GM19239 (cell line): ENCODE measurements around the gene PPIP5K2.
"Not testable (repeated sequence)": the region's sequence is repeated elsewhere in the genome, so short reads cannot be mapped to it uniquely, and the experiment has no call there.

ENCODE experiments used
- DNase-seq: peaks from one replicate; pipeline ENCODE4 v3.0.0; 2011; ENCODE audit warnings: low spot score; ENCODE audit not compliant: insufficient read length
- FAIRE-seq: peaks from 2 replicates; lab custom pipeline; 2011; peaks lifted over from hg19 to GRCh38; lab: Jason Lieb, UNC

Gene PPIP5K2

DNA sequence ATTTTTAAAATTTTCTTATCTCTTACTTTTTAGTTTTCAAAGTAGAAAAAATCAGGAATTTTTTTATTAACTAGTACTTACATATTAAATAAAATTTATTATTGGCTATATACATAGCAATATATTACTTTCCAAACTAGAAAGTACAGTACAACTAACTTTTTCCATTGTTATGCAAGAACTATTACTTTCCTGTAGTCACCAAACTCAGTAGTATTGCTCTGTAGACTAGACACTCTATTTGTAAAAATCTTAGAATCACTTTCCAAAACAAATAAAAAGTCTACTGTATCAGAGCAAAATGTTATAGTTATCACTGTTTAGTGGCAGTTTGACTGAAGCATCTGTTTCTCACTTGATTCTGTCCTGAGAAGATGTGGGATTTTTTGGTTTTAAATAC, 83.1 kb downstream of the PPIP5K2 start:
- FAIRE-seq = no peak
- DNase-seq = no peak

DNA sequence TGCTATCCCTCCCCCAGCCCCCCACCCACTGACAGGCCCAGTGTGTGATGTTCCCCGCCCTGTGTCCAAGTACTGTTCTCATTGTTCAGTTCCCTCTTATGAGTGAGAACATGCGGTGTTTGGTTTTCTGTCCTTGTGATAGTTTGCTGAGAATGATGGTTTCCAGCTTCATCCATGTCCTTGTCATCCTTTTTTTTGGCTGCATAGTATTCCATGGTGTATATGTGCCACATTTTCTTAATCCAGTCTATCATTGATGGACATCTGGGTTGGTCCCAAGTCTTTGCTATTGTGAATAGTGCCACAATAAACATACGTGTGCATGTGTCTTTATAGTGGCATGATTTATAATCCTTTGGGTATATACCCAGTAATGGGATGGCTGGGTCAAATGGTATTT, 84.9 kb downstream of the PPIP5K2 start:
- DNase-seq, FAIRE-seq: not testable (repeated sequence)

DNA sequence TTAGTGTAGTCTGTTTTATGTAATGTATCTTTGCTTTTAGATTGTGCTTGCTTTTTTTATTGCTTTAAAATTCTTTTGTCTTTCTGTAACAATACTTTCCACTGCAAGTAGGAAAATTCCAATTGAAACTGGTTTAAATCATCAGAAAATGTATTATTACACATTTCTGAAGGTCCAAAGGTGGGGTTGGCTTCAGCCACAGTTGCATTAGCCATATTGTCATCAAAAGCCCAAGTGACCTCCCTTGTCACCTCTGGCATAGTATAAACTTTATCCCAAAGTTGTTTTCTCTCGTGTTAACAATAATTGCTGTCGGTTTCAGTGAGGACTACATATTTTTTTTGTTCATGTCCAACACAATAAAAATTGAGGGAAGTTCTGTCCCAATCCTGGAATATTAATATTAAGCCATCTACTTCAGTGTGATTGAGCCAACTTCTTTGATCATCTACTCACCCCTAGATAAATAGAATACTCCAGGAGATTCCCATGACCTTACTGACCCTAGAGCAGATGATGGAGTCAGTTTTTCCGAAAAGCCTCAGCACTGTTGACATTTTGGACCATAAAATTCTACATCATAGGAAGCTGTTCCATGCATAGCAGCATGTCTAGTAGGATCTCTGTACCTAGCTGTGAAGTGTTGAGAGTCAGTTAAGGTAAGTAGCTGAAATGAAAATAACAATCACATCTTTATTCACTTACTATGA, 86.0 kb downstream of the PPIP5K2 start:
- no peak for FAIRE-seq
- no peak for DNase-seq

DNA sequence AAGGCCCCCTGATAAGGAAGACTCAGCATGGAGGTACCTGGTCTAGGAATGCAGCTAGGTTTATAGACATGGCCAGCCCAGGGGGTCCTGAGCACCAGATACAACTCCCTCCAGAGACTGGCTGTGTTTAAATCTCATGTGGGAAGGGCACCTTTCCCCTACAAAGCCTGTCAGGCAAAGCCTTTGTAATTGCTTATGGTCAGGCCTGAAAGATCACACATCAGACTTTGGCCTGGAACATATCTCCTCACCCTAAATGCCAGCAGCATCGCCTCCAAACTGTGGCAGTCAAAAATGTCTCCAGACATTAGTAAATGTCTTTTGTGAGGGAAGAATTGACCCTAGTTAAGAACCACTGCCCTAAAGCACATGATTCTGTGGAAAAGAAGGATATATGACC, 86.9 kb downstream of the PPIP5K2 start:
- FAIRE-seq (no peak), DNase-seq (no peak)

DNA sequence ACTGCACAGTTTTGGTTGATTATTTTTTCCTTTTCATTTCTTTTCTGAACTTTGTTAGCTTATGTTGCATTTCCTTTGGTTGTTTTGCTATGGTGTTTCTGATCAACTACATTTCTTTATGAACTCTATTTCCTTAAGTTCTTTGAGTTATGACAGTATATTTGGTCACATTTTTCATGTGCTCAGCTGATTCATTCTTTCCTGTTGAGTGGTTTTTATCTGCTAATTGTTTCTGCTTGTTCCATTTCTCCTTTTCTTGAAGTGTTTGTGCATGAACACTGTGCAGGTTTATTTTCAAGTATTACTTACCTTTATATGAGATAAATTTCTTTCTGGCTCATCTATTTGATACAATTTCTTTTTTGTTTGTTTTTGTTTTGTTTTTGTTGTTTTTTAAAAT, 87.6 kb downstream of the PPIP5K2 start:
- FAIRE-seq = peak; percentile 71
- DNase-seq = no peak

DNA sequence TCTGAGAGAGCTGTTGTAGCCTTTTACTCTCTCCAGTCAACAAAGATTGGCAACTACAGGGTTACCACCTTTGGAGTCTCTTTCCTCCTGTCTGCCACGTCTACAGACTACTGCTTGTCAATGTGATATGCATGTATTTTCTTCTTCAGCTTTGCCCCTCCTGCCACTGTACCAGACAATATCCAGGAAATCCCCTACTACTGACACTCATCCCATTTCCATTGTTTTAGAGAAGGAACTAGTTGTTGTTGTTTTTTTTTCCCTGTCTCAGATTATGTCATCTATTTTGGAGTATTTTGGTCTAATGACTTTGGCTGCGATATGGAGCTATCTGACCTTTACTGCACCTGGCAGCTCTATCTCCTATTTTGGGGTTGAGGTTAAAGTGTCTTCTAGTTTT, 88.4 kb downstream of the PPIP5K2 start:
- FAIRE-seq (no peak), DNase-seq (no peak)

DNA sequence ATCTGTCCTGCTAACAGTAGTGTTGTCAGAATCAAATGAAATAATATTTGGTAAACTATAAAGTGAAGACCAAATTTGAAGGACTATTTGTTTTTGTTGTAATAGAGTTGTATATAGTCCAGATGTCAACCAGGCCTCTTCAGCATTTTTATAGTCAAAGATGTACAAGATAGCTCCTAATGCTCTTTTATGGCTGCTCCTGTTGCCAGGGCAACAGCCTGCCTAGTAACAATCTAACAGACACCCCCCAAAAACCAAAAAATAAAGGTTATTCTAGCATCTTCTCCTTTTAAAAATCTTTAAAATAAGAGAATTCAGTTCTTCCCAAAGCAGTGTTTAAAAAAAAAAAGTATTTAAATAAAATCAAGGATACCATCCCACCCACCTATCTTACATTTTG, 89.0 kb downstream of the PPIP5K2 start:
- FAIRE-seq (no peak), DNase-seq (no peak)

DNA sequence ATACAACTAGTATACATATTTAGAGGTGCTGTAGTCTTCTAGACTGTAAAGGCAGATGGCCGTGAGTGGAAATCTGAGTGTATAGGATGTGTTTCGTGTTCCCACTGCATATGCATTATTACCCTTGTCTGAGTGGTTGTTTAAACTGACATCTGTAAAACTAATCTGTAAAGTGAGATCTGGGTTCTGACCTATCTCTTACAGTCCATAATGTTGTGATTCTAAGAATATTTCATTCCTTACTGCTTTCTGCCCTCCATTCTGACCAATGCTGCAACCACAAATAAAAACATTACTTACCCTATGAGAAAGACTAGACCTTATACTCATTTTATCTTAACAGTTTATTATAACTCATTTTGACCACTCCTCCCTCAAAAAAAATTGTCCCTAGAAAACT, 90.9 kb downstream of the PPIP5K2 start:
- FAIRE-seq (no peak), DNase-seq (no peak)

DNA sequence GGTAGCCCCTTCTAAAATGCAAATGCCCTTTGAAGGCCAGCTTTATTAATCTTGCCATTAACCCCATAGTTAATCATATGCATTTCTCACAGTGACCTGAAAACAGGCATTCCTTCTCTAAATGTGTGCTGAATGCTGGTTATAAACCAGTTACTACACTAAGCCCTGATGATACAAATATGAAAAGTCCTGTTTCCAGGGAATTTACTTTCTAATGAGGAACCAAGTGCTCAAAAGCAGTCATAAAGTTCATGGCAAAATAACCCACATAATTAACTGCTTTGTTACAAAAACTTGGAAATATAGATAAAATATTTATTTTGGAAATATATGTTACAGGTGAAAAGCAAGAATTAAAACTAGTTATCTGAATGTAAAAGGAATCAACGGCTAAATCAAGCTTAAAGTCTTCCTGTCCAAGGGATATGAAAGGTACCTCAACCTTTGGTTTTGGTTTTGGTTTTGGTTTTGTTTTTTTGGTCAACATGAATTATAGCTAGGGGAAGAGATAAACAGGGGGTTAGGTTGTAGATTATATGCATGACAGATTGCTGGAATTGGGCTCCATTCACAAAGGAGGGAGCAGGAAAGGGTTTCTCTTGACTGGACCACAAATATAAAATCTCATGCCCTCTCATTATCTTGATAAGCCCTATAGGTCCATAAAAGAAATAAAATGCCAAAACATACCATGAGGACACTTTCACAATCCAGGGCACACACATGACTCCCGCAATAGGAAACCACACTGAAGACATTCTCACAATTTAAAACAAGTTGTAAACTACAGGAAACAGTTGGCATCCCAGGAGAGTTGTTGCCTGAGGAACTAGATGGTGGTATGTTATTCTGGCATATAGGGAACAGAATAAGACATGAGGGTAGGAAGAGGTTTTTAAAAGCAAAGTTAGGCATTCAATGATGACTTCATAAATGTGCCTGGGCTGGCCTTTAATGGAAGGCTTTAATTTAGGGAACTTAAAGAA, 91.8 kb downstream of the PPIP5K2 start:
- peak; percentile 80 for FAIRE-seq

DNA sequence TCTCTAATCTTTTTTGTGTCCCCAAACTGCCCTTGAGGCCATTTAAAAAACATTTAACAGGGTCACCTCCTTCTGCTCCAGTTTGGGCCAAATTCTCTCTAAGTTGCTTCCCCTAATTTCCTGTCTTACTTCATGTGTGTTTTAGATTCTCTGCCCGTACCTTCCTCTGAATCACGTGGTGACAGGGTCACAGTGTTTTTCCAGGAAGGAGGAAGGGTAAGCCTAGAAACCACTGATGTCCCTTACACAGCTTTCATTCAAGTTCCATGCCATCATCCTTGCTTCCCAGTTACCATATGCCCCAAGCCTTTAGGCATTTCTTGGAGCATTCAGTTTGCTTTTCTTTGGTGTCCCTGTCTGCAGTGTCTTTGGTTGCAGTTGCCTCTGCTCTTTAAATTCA, 96.0 kb downstream of the PPIP5K2 start:
- no peak for FAIRE-seq
- DNase-seq = no peak

More for the DNA sequence above, 91.8 kb downstream of the PPIP5K2 start:
- DNase-seq = no peak

DNA sequence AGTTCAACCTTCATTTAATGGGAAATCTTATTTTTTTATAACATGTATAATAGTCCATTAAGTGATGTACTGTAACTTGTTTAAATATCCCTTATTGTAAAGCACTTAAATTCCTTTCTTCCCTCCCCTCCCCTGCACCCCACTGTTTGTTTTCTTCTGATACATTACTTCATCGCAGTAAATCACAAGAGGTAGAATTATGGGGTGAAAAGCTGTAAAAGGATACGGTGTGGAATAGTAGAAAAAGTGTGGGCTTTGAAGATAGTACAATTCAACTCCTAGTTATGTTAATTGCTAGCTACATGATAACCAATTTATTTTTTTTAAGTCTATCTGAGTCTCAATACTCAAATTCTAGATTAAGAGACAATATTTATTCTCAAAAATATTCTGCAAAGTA, 96.6 kb downstream of the PPIP5K2 start:
- no peak for DNase-seq
- no peak for FAIRE-seq

DNA sequence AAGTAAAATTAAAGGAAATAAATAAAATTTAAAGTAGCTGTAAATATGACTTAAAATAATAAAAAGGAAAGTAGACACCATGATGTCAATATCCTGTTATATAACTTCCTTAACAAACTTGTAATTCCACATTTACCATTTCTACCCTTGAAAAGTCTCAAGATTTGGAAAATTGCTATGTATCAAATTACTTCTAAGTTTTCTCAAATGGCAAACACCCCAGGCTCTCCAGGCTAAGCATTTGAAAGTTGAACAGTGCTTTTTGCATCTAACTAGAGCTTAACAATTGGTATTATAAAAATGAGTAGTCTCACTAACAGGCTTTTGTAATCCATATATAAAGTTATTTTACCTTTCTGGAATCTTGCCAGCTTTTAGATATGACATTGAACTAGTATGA, 97.0 kb downstream of the PPIP5K2 start:
- FAIRE-seq = no peak
- no peak for DNase-seq

DNA sequence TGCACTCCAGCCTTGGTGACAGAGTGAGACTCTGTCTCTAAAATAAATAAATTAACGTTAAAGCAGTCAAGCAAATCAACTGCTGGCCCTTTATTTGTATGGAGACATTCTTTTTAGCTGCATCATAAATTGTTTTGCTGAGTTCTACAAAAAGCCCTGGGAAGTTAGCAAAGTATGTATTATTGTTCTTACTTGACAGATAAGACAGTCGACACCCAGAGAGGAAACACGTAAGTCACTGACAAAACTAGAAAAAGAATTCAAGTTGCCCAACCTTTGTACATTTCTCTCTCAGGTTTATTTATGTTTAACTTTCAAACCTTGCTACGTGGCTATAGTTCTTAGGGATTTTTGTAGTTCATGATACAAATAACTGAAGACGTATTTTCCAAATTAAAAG, 98.1 kb downstream of the PPIP5K2 start:
- DNase-seq (no peak), FAIRE-seq (no peak)

DNA sequence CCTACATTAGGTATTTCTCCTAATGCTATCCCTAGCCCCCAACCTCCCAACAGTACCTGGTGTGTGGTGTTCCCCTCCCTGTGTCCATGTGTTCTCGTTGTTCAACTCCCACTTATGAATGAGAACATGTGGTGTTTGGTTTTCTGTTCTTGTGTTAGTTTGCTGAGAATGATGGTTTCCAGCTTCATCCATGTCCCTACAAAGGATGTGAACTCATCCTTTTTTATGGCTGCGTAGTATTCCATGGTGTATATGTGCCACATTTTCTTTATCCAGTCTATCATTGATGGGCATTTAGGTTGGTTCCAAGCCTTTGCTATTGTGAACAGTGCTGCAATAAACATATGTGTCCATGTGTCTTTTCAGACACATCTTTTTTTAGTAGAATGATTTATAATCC, 99.0 kb downstream of the PPIP5K2 start:
- not testable (repeated sequence) for DNase-seq, FAIRE-seq

DNA sequence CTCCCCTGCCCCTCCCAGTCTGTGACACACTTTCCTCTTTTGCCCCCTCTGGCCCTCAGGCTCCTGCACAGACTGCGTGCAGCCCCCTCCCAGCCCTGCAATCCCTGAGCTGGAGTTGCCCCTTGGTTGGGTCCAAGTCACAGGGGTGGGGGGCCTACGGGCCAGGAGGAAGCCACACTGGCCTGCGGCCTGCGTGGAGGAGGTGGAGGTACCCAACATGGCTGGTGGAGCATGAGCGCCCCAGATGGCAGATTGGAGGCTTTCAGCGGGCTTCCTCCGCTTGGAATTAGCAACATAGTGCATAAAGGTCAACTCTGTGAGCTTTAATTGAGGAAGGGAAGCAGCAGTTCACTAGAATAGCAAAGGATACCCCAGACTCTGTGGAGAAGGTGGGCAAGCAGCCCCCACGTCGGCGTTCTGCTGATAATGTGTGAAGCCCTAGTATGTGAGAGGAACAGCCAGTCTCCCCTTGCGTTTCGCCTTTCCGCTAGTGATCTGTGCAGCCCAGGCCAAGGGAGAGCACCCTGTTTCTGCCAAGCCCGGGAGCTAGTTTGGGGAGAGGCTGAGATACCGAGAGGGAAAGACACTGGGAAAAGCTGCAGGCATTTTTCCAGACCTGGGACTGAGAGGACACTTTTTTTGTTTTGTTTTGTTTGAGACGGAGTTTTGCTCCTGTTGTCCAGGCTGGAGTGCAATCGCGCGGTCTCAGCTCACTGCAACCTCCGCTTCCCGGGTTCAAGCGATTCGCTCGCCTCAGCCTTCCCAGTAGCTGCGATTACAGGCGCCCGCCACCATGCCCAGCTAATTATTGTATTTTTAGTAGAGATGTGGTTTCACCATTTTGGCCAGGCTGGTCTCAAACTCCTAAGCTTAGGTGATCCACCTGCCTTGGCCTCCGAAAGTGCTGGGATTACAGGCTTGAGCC, 103.2 kb downstream of the PPIP5K2 start:
- FAIRE-seq (no peak), DNase-seq (no peak)

DNA sequence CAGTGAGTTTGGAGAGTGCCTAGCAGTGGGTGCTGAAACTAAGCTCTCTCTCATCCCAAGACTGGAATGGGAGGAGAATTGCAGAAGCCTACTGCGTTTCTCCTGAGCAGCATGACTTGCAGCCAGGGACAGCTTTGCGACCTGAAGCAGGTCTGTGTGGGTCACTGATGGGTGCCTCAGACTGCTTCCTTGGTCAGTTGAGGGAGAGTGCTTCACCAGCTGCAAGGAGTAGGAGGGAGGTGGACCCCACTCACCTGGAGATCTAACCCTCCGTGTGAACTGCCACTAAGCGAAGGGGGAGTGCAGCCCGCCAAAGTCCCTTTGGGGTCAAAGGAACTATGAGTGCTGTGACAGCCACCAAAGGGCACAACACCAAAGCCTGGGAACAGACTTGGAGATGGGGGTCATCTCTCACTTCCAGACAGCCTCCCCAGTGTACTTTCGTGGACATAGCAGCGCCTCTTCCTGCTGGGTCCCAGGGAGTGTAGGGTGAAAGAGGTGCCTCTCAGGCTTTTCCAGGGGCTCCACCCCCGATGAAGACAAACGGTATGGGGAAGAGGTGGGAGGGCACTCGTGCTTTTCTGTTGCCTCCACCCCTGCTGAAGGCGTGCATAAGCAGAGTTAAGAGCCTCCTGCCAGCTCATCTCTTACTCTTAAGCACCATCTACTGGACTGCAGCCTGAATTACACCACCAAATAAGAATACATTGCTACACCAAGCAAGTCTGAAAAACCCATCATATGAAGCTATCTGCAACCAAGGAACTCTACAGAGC, 104.2 kb downstream of the PPIP5K2 start:
- peak; percentile 95 for FAIRE-seq
- peak; percentile 4 for DNase-seq

DNA sequence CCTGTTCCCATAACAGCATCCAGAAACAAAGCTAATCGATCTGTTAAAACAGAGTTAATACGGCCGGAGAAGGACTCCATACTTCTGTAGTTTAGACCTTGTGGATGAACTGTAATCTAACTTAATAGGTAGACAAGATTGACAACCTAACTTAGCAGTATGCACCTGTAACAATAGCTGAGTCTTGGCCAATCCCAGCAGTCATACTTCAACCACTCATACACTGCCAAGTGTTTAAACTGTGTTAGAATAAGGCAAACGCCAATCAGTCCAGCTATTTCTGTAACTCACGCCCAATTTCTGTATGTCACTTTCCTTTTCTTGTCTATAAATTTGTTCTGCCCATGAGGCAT, 104.8 kb downstream of the PPIP5K2 start:
- DNase-seq (no peak), FAIRE-seq (no peak)

DNA sequence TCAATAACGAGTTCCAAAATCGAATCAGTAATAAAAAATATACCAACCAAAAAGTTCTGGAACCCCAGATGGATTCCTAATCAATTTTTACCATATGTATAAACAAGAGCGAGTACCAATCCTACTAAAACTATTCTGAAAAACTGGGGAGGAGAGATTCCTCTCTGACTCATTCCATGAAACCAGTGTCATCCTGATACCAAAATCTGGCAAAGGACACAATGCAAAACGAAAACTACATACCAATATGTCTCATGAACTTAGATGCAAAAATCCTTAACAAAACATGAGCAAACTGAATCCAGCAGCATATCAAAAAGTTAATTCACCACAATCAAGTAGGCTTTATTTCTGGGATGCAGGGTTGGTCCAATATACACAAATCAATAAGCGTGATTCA, 108.0 kb downstream of the PPIP5K2 start:
- FAIRE-seq (no peak), DNase-seq (no peak)

DNA sequence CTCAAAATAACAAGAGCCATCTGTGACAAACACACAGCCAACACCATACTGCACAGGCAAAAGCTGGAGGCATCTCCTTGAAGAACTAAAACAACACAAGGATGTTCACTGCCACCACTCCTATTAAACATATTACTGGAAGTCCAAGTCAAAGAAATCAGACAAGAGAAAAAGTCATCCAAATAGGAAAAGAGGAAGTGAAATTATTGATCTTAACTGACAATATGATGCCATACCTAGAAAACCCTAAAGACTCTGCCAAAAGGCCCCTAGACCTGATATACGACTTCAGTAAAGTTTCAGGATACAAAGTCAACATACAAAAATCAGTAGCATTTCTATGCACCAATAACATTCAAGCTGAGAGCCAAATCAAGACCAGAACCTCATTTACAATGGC, 108.5 kb downstream of the PPIP5K2 start:
- DNase-seq (no peak), FAIRE-seq (no peak)
